Endothelial cell of umbilical vein (primary cell): ENCODE measurements around the gene BLACAT1. TPM values are rescaled to one million over a fixed set of nuclear protein-coding genes. Genes with fewer than 3 reads are reported as not detected.

Experiments used
- BruUV-seq: library from RNA; stranded (reverse); fragments of 400-500 nt; replicated peaks from 2 replicates; lab custom pipeline; 2021; lab: Mats Ljungman, UMichigan
- CTCF ChIA-PET: fragments of 300-600, 350-600 bp; sonication (Branson Sonifier 250); formaldehyde crosslinking; loops from one replicate; lab custom pipeline; 2021; ENCODE audit warnings: antibody characterized with exemption, inconsistent platforms; lab: Charles Lee
- POLR2A ChIA-PET: fragments of 300-600, 350-600 bp; sonication (Branson Sonifier 250); formaldehyde crosslinking; loops from one replicate; lab custom pipeline; 2021; ENCODE audit warnings: antibody characterized with exemption, inconsistent platforms; lab: Charles Lee
- DNase-seq: peaks from one replicate; pipeline ENCODE4 v3.0.0-alpha.2; 2011; ENCODE audit warnings: low read depth, low spot score
- FAIRE-seq: peaks from 2 replicates; lab custom pipeline; 2011; peaks lifted over from hg19 to GRCh38; lab: Jason Lieb, UNC
- H2AFZ ChIP-seq: 2 replicates; pipeline ENCODE4 v1.6.0; 2012; ENCODE audit warnings: low read depth, low read length, control low read depth, inconsistent platforms
- H3K27ac ChIP-seq: 2 replicates; pipeline ENCODE4 v1.5.1; 2011; ENCODE audit warnings: low read depth, mild to moderate bottlenecking, control low read depth, low read length, moderate library complexity; ENCODE audit not compliant: insufficient read depth
- H3K27me3 ChIP-seq, 2 experiments: 2 replicates each; pipeline versions ENCODE4 v1.6.0 to v1.6.1; 2011; ENCODE audit warnings: low read length in 2 of 2, mixed read lengths in 1 of 2; ENCODE audit not compliant: control insufficient read depth in 2 of 2, insufficient read depth in 2 of 2
- H3K36me3 ChIP-seq, 2 experiments: 2 replicates in 1 of 2; 3 replicates in 1 of 2; pipeline ENCODE4 v1.5.1; 2011; ENCODE audit warnings: low read length in 2 of 2, mild to moderate bottlenecking in 1 of 2, moderate library complexity in 1 of 2; ENCODE audit not compliant: control insufficient read depth in 2 of 2, insufficient read depth in 2 of 2; ENCODE audit errors: extremely low read depth in 1 of 2
- H3K4me1 ChIP-seq: 3 replicates; pipeline ENCODE4 v1.5.1; 2011; ENCODE audit warnings: mild to moderate bottlenecking, low read length; ENCODE audit not compliant: control insufficient read depth, insufficient read depth; ENCODE audit errors: extremely low read depth
- H3K4me2 ChIP-seq: 2 replicates; pipeline ENCODE4 v1.6.1; 2011; ENCODE audit warnings: low read length, control low read depth, mixed read lengths; ENCODE audit not compliant: insufficient read depth
- H3K4me3 ChIP-seq, 3 experiments: fragments of 200-600 bp in 1 of 3; sonication (generic), shearing (Covaris generic) in 1 of 3; replicated peaks in 1 of 3; 2 replicates each; pipeline ENCODE4 v1.5.1; 2011 to 2016; ENCODE audit warnings: control low read depth in 3 of 3, low read length in 3 of 3, mild to moderate bottlenecking in 2 of 3, inconsistent platforms in 1 of 3, low read depth in 1 of 3, moderate library complexity in 1 of 3; ENCODE audit not compliant: insufficient read depth in 1 of 3
- H3K79me2 ChIP-seq: 2 replicates; pipeline ENCODE4 v1.6.0; 2012; ENCODE audit warnings: low read length, inconsistent platforms; ENCODE audit not compliant: control insufficient read depth, insufficient read depth
- H3K9ac ChIP-seq: replicated peaks from 2 replicates; pipeline ENCODE3; 2011; ENCODE audit warnings: low read length, control low read depth; ENCODE audit not compliant: insufficient read depth; ENCODE audit errors: extremely low read depth
- H3K9me1 ChIP-seq: replicated peaks from 3 replicates; pipeline ENCODE4 v1.6.0; 2011; ENCODE audit warnings: mild to moderate bottlenecking, low read length; ENCODE audit not compliant: control insufficient read depth, insufficient read depth; ENCODE audit errors: extremely low read depth
- H3K9me3 ChIP-seq: replicated peaks from 2 replicates; pipeline ENCODE4 v1.5.1; 2012; ENCODE audit warnings: low read length, inconsistent platforms; ENCODE audit not compliant: control insufficient read depth, insufficient read depth
- H4K20me1 ChIP-seq: replicated peaks from 2 replicates; pipeline ENCODE3; 2011; ENCODE audit warnings: mild to moderate bottlenecking, low read length; ENCODE audit not compliant: control insufficient read depth, insufficient read depth; ENCODE audit errors: extremely low read depth
- EZH2 ChIP-seq: IDR thresholded peaks from 2 replicates; pipeline ENCODE4 v1.6.1; 2012; ENCODE audit warnings: borderline replicate concordance, low read depth, mild to moderate bottlenecking, moderate library complexity, low read length, inconsistent platforms; ENCODE audit not compliant: severe bottlenecking
- POLR2AphosphoS5 ChIP-seq: IDR thresholded peaks from 2 replicates; pipeline ENCODE4 v1.6.1; 2012; ENCODE audit warnings: low read depth, mild to moderate bottlenecking, control low read depth, low read length, moderate library complexity; ENCODE audit not compliant: insufficient read depth
- dilution Hi-C: fragments of 300-500 bp; cut with MboI; formaldehyde crosslinking; loops from one replicate; pipeline ENCODE4 v1.15.0; 2019; ENCODE audit warnings: low sequenced_read_pairs; ENCODE audit not compliant: extremely low pct_ligation_motif_present
- intact Hi-C: fragments of 100-400 bp; cut with micrococcal nuclease; formaldehyde crosslinking; loops from one replicate; pipeline ENCODE4 v1.10.0; 2022
- polyA plus RNA-seq, 4 experiments: library from polyadenylated mRNA; depleted of rRNA in 3 of 4; stranded (reverse) in 3 of 4; unstranded in 1 of 4; fragments of >200 nt; gene quantifications; 2 replicates each; pipeline versions ENCODE4 v1.2.1 to v1.2.3, GENCODE V29; 2011 to 2012; ENCODE audit warnings: missing spikeins in 1 of 4
- total RNA-seq: library from RNA; stranded (reverse); gene quantifications from 2 replicates; pipeline ENCODE4 v1.2.3, GENCODE V29; 2021

The BLACAT1 gene
- total and polyA plus RNA-seq, 2 donors (not counting 3 experiments of a cell fraction or from before 2014, with no cell fraction given) = not detected

DNA sequence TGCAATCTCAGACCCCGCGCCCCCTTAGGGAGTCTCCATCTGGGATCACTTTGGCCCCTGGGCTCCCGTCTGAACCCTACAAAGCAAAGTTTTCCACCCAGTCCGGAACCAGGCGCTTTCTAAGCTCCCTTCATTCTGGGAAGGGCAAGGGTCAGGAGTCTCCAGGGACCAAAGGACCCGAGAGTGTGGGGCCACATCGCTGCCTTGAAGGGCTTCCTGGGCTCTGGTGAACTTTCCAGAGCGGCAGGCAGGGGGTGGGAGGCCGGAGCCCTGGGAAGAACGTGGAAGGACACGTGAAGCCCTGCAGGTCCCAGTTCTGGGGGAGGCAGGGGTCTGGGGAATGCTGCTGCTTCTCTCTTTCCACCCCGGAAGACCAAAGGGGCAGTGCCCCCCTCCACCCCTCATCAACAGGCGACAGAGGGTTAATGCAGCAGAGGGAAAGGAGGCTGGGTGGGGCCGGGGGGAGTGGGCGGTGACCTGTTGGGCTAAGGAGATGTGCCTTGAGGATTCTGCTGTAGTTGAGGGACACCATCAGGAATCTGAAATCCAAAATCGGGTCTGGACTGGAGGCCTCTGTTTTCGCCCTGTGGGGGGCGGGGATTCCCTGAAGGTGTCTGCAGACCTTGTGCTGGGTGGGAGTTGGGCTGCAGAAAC lies 49.4 kb upstream of the BLACAT1 start:
- Histone ChIP-seq H3K9ac (no peak overlapping the region), H3K79me2 (no peaks in the 10 kb centered on the region), H3K4me3 (peak overlapping the region in 1 of 3 experiments; percentile 28), H3K4me2 (peak overlapping the region; percentile 4), H3K9me3 (no peaks in the 10 kb centered on the region), H4K20me1 (no peaks in the 10 kb centered on the region), H3K27me3 (peaks cover 26 to 35% of the 10 kb centered on the region in 2 experiments), H3K27ac (no peak overlapping the region), H3K9me1 (no peaks in the 10 kb centered on the region), H3K4me1 (no peaks in the 10 kb centered on the region), H3K36me3 (no peaks in the 10 kb centered on the region), H2AFZ (no peak overlapping the region)
- DNase-seq = no peak
- dilution Hi-C loops (no loop called here), intact Hi-C loops (no loop called here)
- FAIRE-seq = no peak
- ChIA-PET CTCF (interaction anchor here (0.6 kb wide), 1 partner anchor 243 kb away, joined by 4 read pairs; no protein-coding TSS in a partner anchor), POLR2A (no interaction called here)
- no TSS peak for BruUV-seq
- TF ChIP-seq POLR2AphosphoS5 = no peak
- peak; percentile 26 for TF ChIP-seq EZH2

DNA sequence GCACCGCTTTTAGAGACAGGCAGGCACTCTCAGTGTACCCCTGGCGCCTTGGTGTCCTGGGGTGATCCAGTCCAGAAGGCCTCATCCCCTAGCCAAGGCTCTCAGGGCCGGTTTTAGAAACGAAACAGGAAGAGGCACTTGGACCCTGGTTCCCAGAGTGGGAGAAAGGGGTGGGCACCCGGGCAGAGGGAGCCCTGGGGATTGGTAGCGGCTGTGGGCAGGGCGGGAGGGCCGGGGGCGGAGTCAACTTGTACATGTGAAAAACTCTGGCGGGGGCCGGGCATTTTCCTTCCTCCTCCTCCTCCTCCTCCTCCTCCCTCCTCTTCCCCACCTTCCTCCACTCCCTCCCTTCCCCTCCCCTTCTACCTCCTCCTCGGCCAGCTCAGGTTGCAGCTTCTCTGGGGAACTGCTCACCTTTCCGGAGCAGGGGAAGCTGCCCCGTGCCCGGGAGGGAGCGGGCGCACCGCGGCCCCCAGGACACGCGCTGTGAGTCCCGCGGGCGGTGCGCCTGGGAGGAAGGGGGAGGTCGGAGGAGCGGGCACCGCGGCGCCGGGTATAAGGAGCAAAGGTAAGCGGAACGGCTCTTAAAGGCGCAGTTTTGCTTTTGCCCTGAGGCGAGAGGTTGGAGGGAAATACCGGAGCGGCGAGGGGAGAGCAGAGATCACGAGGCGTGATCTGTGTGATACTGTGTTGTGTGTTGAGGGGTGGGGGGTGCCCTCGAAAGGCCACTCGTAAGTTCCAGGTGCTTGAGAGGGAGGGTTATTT lies 48.6 kb upstream of the BLACAT1 start, which contains the start of gene CDK18:
CDK18 (plus strand) TSS at position 359 of the 765 bp plus-strand sequence. CDS start 18,499 bp downstream, outside the sequence.
- POLR2A ChIA-PET = no interaction called here

More for the DNA sequence above, 48.6 kb upstream of the BLACAT1 start, which contains the start of gene CDK18:
- H3K36me3 ChIP-seq = no peaks in the 10 kb centered on the region
- no peaks in the 10 kb centered on the region for H3K4me1 ChIP-seq
- DNase-seq (no peak), FAIRE-seq (no peak)
- CTCF ChIA-PET = interaction anchor here (0.6 kb wide), 1 partner anchor 244 kb away, joined by 4 read pairs; no protein-coding TSS in a partner anchor
- TF ChIP-seq EZH2 = peak; percentile 72
- TF ChIP-seq POLR2AphosphoS5 = no peak
- no peaks in the 10 kb centered on the region for H3K9me1 ChIP-seq
- no TSS peak for BruUV-seq
- H3K79me2 ChIP-seq = no peaks in the 10 kb centered on the region
- intact Hi-C loops = no loop called here
- H3K27ac ChIP-seq = no peak within 1 kb of the TSS
- H2AFZ ChIP-seq = peak within 1 kb of the TSS; percentile 50
- H3K27me3 ChIP-seq = peaks cover 26 to 35% of the 10 kb centered on the region in 2 experiments
- dilution Hi-C loops = no loop called here
- H4K20me1 ChIP-seq = no peaks in the 10 kb centered on the region
- peak within 1 kb of the TSS in 1 of 3 experiments; percentile 28 for H3K4me3 ChIP-seq
- peak within 1 kb of the TSS; percentile 4 for H3K4me2 ChIP-seq
- H3K9ac ChIP-seq = no peak within 1 kb of the TSS
- no peaks in the 10 kb centered on the region for H3K9me3 ChIP-seq
